Colonic mucosa (tissue), 4 donors: Measurements from ENCODE around the gene DNAH9. TPM values are rescaled to one million over a fixed set of nuclear protein-coding genes. Genes with fewer than 3 reads are reported as not detected.

ENCODE experiments used
- DNase-seq: peaks from one replicate; pipeline ENCODE4 v3.0.0-alpha.2; 2020
- H3K27ac ChIP-seq: fragments of 200-600 bp; one replicate; pipeline ENCODE4 v1.8.0; 2021
- H3K27me3 ChIP-seq: fragments of 200-600 bp; one replicate; pipeline ENCODE4 v1.8.0; 2021
- H3K36me3 ChIP-seq: fragments of 200-600 bp; one replicate; pipeline ENCODE4 v1.8.0; 2021
- H3K4me1 ChIP-seq: fragments of 200-600 bp; one replicate; pipeline ENCODE4 v1.8.0; 2021; ENCODE audit warnings: mild to moderate bottlenecking
- H3K4me3 ChIP-seq: fragments of 200-600 bp; one replicate; pipeline ENCODE4 v1.8.0; 2021
- H3K9ac ChIP-seq, 2 donors: one replicate each; pipeline ENCODE4 v1.7.0; 2013; ENCODE audit warnings: control low read depth in 2 of 2, low read depth in 2 of 2, low read length in 2 of 2
- H3K9me3 ChIP-seq: fragments of 200-600 bp; one replicate; pipeline ENCODE4 v1.8.0; 2021
- intact Hi-C: fragments of 100-400 bp; cut with DNase I; formaldehyde crosslinking; loops from one replicate; pipeline ENCODE4 v1.14.1; 2022
- total RNA-seq, 2 donors: library from RNA; stranded (reverse); fragmentation: NEBNext Ultra II Directional in 1 of 2; extraction: Animal tissue kit (Norgen Biotek cat#: 25700) in 1 of 2; gene quantifications; one replicate each; pipeline ENCODE4 v1.2.1, GENCODE V29; 2021
- TF ChIP-seq, protein P1 (sequence below): fragments of 200-600 bp; IDR thresholded peaks from one replicate; pipeline ENCODE4 v1.8.0; 2022; ENCODE audit warnings: antibody characterized with exemption, mild to moderate bottlenecking
- donor health status: healthy.
- donor health status: DM: no; HTN: no; CAD: no.
- donor health status: DM: no; HTN: no; CAD: no.

Gene DNAH9
- total RNA-seq, 2 donors from 2014 or later = 0.40 to 0.69 TPM

GRCh38 chr17:11628831-11629230, 30.6 kb downstream of the DNAH9 start:
- no peaks in the 10 kb centered on the region for H3K4me1 ChIP-seq
- intact Hi-C loops = no loop called here
- no peaks in the 10 kb centered on the region for H3K27me3 ChIP-seq
- no peak overlapping the region for H3K9ac ChIP-seq
- H3K36me3 ChIP-seq = no peaks in the 10 kb centered on the region
- no peak overlapping the region for H3K27ac ChIP-seq
- no peak for DNase-seq
- no peak overlapping the region for H3K4me3 ChIP-seq
- no peaks in the 10 kb centered on the region for H3K9me3 ChIP-seq
- TF ChIP-seq, protein P1, sequence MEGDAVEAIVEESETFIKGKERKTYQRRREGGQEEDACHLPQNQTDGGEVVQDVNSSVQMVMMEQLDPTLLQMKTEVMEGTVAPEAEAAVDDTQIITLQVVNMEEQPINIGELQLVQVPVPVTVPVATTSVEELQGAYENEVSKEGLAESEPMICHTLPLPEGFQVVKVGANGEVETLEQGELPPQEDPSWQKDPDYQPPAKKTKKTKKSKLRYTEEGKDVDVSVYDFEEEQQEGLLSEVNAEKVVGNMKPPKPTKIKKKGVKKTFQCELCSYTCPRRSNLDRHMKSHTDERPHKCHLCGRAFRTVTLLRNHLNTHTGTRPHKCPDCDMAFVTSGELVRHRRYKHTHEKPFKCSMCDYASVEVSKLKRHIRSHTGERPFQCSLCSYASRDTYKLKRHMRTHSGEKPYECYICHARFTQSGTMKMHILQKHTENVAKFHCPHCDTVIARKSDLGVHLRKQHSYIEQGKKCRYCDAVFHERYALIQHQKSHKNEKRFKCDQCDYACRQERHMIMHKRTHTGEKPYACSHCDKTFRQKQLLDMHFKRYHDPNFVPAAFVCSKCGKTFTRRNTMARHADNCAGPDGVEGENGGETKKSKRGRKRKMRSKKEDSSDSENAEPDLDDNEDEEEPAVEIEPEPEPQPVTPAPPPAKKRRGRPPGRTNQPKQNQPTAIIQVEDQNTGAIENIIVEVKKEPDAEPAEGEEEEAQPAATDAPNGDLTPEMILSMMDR = no peak

- H3K27me3 ChIP-seq = no peaks in the 10 kb centered on the region
- intact Hi-C loops = no loop called here
- H3K4me1 ChIP-seq = no peaks in the 10 kb centered on the region
- TF ChIP-seq, protein P1 = no peak
- no peak overlapping the region for H3K9ac ChIP-seq
- DNase-seq = no peak
- no peak overlapping the region for H3K27ac ChIP-seq
- no peaks in the 10 kb centered on the region for H3K9me3 ChIP-seq
- H3K4me3 ChIP-seq = no peak overlapping the region
- no peaks in the 10 kb centered on the region for H3K36me3 ChIP-seq
Observed at GRCh38 chr17:11636771-11637170, 38.5 kb downstream of the DNAH9 start.

GRCh38 chr17:11637796-11638195, 39.5 kb downstream of the DNAH9 start:
- TF ChIP-seq, protein P1 = no peak
- Histone ChIP-seq H3K9me3 (no peaks in the 10 kb centered on the region), H3K27me3 (no peaks in the 10 kb centered on the region), H3K4me3 (no peak overlapping the region), H3K4me1 (no peaks in the 10 kb centered on the region), H3K27ac (no peak overlapping the region), H3K9ac (no peak overlapping the region), H3K36me3 (no peaks in the 10 kb centered on the region)
- intact Hi-C loops = no loop called here
- DNase-seq = no peak

DNA sequence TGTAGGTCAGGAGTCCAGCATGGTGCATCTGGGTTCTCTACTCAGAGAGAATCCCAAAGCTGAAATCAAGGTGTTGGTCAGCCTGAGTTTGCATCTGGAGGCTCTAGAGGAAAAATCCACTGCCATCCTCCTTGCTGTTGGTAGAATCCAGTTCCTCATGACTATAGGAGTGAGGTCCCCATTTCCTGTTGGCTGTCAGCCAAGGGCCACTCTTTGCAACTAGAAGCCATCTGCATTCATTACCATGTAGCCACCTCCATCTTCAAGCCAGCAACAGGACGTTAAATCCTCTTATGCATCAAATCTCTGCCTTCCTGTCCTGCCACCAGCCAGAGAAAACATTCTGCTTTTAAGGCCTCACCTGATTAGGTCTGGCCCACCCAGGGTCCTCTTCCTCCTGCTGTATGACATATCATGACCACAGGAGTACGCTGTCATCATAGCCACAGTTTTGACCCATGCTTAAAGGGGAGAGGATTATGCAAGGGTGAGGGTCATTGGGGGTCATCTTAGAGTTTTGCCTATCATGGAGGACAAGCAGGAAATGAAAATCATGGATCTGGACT, 40.5 kb downstream of the DNAH9 start:
- intact Hi-C loops = no loop called here
- no peak overlapping the region for H3K9ac ChIP-seq
- no peaks in the 10 kb centered on the region for H3K4me1 ChIP-seq
- TF ChIP-seq, protein P1 = no peak
- no peak overlapping the region for H3K27ac ChIP-seq
- H3K36me3 ChIP-seq = no peaks in the 10 kb centered on the region
- H3K27me3 ChIP-seq = no peaks in the 10 kb centered on the region
- no peak for DNase-seq
- H3K9me3 ChIP-seq = no peaks in the 10 kb centered on the region
- no peak overlapping the region for H3K4me3 ChIP-seq

DNA sequence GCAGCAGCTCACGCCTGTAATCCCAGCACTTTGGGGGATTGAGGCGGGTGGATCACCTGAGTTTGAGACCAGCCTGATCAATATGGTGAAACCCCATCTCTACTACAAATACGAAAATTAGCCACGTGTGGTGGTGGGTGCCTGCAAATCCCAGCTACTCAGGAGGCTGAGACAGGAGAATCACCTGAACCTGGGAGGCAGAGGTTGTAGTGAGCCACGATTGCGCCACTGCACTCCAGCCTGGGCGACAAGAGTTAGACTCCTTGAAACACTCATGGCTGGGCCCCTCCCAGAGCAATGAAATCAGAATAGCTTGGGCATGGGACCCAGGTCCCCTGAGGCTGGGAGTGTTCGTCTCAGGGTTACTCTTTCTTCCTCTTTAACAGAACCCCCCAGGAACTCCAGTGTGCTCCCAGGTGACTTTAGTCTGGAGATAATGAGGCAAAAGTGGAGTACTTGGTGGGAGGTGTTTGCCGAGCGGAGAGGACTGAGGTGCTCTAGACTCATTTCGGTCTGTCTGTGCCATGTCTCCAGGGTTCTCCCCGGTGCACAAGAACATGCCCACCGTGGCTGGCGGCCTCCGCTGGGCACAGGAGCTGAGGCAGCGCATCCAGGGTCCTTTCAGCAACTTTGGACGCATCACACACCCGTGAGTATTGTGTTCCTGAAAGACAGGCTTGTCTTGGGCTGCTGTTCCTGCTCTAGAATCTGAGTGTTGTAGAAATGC, 41.6 kb downstream of the DNAH9 start:
- H3K27ac ChIP-seq = no peak overlapping the region
- intact Hi-C loops = loop anchor here (5.0 kb wide), 1 partner anchor 763 kb away; no protein-coding TSS in a partner anchor
- no peaks in the 10 kb centered on the region for H3K36me3 ChIP-seq
- peaks cover 3% of the 10 kb centered on the region for H3K4me1 ChIP-seq
- H3K9ac ChIP-seq = no peak overlapping the region
- no peak for DNase-seq
- no peaks in the 10 kb centered on the region for H3K9me3 ChIP-seq
- no peak overlapping the region for H3K4me3 ChIP-seq
- no peaks in the 10 kb centered on the region for H3K27me3 ChIP-seq
- TF ChIP-seq, protein P1 = no peak
